ENCODE measurements around the gene RAX2.

- TF ChIP-seq GATA2 (IDR thresholded peaks at IDR 0.05; ENCODE audit: low read depth, low read length), result no peak
- TF ChIP-seq GATA3 (IDR thresholded peaks at IDR 0.05; ENCODE audit: low read depth, low read length), result no peak
Measured at GRCh38 chr19:3773814-3774515, 1.9 kb upstream of the RAX2 start.

Data from SH-SY5Y (cell line).